Left kidney (tissue), 2 donors: Measurements from ENCODE around the gene ANKRD23. TPM values are rescaled to one million over a fixed set of nuclear protein-coding genes. Genes with fewer than 3 reads are reported as not detected.
"Not testable (repeated sequence)": the region's sequence is repeated elsewhere in the genome, so short reads cannot be mapped to it uniquely, and the experiment has no call there.

Source experiments
- DNase-seq: peaks from one replicate; pipeline ENCODE4 v3.0.0-alpha.2; 2013
- polyA plus RNA-seq: library from polyadenylated mRNA; unstranded; fragments of 120-200 nt; gene quantifications from one replicate; pipeline ENCODE4 v1.2.1, GENCODE V29; 2013; ENCODE audit not compliant: insufficient read length

ANKRD23 gene
- polyA plus RNA-seq, 1 donor, result 5.0 TPM

- DNase-seq, result peak; percentile 94
Observed at GRCh38 chr2:96816127-96816835, 27.5 kb downstream of the ANKRD23 start, which contains the start of gene CNNM3. TSS of gene CNNM3 (plus strand) at chr2:96816268. CDS start at chr2:96816278, 10 bp downstream.

GRCh38 chr2:96815326-96816126 lies 28.3 kb downstream of the ANKRD23 start:
- DNase-seq, result no peak

GRCh38 chr2:96813656-96814055 lies 30.2 kb downstream of the ANKRD23 start:
- DNase-seq, result no peak

GRCh38 chr2:96811917-96812316 lies 31.9 kb downstream of the ANKRD23 start:
- no peak for DNase-seq

- DNase-seq, result no peak
Observed at GRCh38 chr2:96810783-96811192, 33.0 kb downstream of the ANKRD23 start.

- no peak for DNase-seq
Observed at GRCh38 chr2:96809951-96810782, 33.7 kb downstream of the ANKRD23 start.

- no peak for DNase-seq
Observed at GRCh38 chr2:96809216-96809882, 34.5 kb downstream of the ANKRD23 start.

- DNase-seq, result no peak
Observed at GRCh38 chr2:96808176-96808837, 35.5 kb downstream of the ANKRD23 start.

- DNase-seq, result no peak
Observed at GRCh38 chr2:96807127-96807471, 36.7 kb downstream of the ANKRD23 start.

GRCh38 chr2:96806468-96807126 lies 37.2 kb downstream of the ANKRD23 start:
- no peak for DNase-seq

GRCh38 chr2:96805946-96806345 lies 37.9 kb downstream of the ANKRD23 start:
- not testable (repeated sequence) for DNase-seq

GRCh38 chr2:96804986-96805385 lies 38.8 kb downstream of the ANKRD23 start:
- DNase-seq, result no peak

GRCh38 chr2:96802721-96803120 lies 41.1 kb downstream of the ANKRD23 start:
- DNase-seq, result no peak

GRCh38 chr2:96801786-96802595 lies 41.8 kb downstream of the ANKRD23 start:
- no peak for DNase-seq

- DNase-seq, result peak; percentile 58
Observed at GRCh38 chr2:96801005-96801785, 42.6 kb downstream of the ANKRD23 start.

- no peak for DNase-seq
Observed at GRCh38 chr2:96800061-96801004, 43.5 kb downstream of the ANKRD23 start.

GRCh38 chr2:96799623-96799935 lies 44.2 kb downstream of the ANKRD23 start:
- no peak for DNase-seq
